Muscle of back (tissue), 11 donors: ENCODE results near the gene GABPB1. TPM values are rescaled to one million over a fixed set of nuclear protein-coding genes. Genes with fewer than 3 reads are reported as not detected.

Source experiments
- DNase-seq, 3 donors: peaks; one replicate each; pipeline versions ENCODE4 v3.0.0 to v3.0.0-alpha.2; 2013
- polyA plus RNA-seq, 10 donors: library from polyadenylated mRNA; unstranded; fragments of 120-200 nt; gene quantifications; one replicate each; pipeline ENCODE4 v1.2.1, GENCODE V29; 2013; ENCODE audit not compliant: insufficient read length in 10 of 10

Gene GABPB1
- polyA plus RNA-seq, 10 donors: 14.3 to 20.1 (median 17.7) TPM

DNA sequence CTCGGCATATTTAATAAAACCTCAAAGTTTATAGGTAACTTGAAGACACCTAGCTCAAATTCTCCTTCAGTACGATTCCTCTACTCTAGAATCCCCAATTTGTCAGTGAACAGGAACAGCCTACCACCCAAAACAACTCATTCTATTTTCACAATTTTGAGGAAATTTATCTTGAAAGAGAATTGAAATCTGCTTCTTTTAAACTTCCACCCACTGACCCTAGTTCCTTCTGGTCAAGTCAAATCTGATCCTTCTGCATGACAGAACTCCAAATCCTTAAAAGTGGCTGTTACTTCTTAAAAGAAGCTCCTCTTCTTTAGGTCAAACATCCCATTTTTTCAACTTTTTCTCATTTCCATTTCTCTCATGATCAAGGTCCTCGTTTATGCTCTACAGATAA lies 4.4 kb downstream of the GABPB1 start:
- DNase-seq: no peak

DNA sequence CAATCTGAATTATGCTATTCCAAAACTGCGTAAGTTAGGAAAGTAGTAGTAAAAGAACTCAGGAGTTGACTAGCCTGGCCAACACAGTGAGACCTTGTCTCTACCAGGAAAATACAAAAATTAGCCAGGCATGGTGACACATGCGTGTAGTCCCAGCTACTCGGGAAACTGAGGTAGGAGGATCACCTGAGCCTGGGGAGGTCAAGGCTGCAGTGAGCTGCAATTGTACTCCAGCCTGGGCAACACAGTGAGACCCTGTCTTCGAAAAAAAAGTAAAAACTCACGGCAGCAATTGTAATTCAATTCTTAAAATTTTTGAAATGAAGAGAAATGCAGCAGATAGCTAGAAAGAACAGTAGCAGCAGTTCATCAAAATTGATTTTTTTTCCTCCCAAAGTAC lies 9.7 kb downstream of the GABPB1 start:
- DNase-seq: no peak

DNA sequence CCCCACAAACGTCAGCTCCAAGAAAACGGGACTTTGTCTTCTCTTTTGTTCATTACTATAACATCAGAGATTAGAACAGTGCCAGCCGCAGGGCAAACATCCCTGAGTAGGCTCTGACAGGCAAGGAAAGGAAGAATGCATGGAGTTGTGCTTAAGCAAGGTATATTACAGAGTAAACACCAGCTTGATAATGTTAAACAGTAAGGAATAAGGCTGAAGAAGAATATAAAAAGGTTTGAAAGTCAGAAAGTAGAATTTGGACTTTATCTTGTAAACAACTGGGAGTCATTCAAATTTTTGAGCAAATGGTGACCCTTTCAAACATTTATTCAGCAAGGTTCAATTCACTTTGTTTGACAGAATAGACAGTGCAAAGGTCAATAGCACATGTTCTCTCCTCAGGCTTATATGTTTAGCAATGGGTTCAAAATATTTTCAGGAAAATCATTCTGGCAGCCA lies 11.0 kb downstream of the GABPB1 start:
- no peak for DNase-seq

DNA sequence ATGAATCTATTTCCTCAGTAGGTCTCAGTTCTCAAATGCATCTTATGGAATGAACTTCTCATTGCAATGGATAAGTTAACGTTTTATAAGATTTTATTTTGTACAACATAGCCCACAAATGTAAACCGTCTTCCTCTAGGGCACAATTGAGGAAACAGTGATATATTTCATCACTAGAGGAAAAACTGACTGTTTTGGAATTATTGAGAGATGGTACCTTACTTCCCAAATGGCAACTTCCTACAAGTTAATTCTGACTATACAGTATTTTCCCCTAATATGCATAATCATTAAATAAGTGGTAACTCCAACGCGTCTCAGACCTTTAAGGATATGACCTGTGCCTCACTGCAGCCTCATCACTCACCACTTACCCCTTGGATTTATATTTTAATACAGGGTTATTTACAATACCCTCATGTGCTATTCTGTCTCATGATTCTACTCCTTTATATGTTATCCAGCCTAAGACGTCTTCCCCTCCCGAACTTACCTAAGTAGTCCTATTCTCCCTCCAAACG lies 13.3 kb downstream of the GABPB1 start:
- no peak for DNase-seq

DNA sequence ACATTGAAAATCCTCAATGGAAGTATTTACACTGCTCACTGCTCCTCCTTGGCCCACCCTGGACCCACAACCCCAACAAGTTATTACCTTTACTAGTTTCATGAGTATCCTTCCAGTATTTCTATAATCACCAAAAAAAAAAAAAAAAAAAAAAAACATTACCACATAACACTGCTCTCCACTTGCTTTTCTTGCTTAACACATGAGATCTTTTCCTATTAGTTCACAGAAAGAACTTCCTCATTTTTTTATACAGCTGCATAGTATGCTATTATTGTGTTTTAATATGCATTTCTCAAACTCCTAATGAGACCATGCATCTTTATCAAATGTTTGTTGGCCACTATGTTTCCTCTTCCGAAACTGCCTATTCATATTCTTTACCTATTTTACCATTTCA lies 14.6 kb downstream of the GABPB1 start:
- DNase-seq: no peak

DNA sequence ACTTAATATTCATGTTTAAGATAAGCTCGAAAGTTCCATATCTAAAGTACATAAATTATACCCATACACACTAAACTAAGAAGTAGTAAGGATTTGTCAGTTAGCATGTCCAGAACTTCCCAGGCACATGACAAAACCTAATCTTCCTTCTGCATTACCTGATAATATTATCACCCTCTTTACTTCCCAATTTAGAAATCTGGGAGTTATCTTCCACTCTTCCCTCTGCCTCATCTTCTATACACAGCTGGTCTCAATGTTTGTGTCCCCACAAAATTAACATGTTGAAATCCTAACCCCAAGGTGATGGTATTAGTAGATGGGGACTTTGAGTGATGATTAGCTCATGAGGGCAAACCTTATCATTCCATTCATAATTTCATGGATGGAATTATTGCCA lies 15.3 kb downstream of the GABPB1 start:
- no peak for DNase-seq

DNA sequence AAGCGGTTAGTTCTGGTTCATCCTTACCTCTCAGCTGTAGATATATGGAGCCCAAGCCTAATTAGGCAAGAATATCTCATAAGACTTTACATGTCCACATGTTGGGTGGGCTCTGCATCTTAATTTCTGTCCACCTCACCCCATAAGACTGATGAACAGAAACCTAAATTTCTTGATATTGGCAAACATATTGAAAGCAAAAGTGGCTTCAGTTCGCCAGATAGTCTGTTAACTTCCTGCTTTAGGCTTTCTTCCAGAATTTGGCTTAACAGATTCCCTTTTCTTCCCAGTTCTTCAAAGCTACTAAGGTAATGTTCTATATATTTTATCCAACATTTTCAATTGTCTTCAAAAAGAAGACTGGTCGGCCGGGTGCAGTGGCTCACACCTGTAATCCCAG lies 19.7 kb downstream of the GABPB1 start:
- no peak for DNase-seq

DNA sequence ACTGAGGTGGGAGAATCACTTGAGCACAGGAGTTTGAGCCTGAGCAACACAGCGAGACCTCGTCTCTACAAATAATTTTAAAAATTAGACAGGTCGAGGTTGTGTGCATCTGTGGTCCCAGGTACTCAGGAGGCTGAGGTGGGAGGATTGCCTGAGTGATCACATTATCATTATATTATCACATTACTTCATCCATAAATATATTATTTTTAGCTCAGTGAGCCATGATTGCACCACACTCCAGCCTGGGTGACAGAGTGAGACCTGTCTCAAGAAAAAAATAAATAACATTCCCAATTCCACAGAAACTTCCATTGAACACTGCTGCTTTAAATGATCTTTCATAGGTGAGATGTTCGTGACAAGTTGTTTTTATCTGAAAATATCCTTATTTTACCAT lies 21.8 kb downstream of the GABPB1 start:
- no peak for DNase-seq

DNA sequence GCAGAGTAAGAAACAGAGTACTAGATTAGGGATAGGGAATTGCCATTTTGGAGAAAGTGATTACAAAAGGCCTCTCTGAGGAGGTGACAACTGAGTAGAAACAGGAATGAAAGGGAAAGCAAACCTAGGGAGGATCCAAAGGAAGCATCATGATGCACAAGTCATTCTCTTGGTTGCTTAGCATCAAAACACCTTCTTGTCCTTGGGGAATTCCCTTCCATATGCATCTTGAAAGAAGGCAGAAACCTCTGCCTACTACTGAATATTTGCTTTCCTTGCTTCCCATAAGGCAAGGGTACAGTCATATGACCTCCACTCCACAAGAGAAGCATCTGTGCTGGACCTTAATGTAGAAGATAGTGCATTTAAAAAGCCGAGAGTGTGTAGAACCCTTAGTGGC lies 24.1 kb downstream of the GABPB1 start:
- DNase-seq: no peak

DNA sequence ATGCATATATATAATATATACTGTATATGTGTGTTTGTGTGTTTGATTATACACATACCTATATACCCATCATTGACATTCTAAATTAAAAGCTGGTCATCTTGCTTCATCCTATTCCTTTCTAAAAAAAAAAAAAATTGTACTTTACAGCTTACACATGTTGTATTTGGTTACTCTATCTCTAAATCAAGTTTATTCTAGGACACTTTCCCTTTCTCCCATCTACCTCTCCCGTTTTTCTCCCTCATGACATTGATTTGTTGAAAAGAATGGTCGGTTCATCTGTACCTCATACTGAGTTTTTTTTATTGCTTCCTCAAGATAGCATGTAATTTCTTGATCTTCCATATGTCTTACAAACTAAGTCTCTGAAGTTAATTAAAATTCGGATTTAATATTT lies 26.9 kb downstream of the GABPB1 start:
- no peak for DNase-seq

DNA sequence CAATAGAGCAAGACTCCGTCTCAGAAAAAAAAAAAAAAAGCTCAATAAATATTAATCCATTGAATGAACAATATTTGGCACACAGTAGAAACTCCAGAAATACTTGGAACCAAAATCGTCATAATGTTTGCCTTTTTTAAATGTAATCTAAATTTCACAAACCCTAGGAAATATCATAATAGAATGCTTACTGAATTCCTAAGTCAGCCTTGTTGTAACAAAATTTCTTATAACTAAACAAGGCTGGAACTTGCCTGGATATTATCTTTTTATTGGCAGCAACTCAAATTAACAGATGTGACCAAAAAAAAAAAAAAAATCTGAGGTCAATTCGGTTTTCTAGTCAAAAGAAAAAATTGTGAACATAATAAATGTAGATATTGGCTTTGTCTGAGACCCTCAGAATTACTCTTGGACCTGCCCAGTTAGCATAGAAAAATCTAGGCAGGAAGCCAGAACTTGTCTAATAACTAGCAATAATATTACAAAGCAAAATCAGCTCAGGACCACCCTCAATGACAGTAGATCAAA lies 33.3 kb downstream of the GABPB1 start:
- DNase-seq: peak in 1 of 3 donors; percentile 30

DNA sequence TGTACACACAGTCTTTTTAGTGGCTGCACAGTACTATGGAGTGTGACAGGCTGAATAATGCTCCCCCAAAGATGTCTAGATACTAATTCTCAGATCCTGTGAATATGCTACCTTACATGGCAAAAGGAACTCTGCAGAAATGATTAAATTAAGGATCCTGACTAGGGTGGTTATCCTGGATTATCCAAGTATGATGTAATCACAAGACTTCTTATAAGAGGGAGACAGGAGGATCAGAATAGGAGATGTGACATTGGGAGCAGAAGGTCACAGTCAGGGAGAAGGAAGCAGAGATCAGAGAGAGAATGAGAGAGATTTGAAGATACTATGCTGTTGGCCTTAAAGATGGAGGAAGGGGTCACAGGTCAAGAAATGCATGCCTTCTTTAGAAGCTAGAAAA lies 34.5 kb downstream of the GABPB1 start:
- no peak for DNase-seq

DNA sequence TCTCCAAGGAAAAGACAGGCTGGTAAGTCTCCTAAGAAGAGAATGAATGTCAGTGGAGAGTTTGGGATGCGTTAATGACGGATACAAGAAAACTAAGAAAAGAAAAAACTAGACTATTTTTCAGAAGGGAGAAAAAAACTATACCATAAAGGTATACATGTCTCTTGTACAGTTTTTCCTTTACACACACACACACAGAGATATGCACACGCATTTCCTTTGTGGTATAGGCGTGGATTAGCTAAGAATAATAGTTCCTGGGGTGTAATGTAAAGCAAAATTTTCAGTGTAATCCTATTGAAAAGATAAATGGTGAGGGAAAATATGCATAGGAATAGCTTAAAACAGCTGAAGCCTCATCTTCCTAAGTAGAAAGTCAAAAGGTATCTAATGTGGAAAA lies 36.3 kb downstream of the GABPB1 start:
- no peak for DNase-seq

DNA sequence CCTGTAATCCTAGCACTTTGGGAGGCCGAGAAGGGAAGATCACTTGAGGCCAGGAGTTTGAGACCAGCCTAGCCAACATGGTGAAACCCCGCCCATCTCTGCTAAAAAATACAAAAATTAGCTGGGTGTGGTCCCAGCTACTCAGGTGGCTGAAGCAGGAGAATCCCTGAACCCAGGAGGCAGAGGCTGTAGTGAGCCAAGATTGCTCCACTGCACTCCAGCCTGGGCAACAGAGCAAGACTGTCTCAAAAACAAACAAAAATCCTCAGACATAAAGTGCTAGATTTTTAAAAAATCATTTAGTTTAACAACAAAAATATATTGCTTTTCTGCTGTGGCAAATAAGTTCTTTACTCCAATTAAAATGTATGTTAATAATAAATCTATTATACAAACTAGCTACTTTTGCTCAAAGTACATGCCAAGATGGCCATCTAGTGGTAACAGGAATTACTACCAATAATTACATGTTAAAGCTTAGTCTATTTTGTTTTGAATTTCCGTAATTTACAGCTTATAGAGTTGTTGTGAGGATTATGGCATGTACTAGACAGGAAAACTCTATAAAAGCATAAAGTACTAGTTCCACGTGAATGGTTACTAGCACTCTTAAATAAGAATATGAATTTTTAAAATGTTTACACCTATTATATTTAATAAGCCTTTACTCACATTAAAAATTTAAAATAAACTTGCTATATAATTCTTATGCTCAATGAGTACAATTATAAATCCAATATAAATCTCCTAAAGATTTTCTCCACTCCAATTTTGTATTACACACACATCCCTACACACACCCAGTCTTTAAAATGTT lies 39.0 kb downstream of the GABPB1 start:
- DNase-seq: peak; percentile 28 to 62 (median 46)

DNA sequence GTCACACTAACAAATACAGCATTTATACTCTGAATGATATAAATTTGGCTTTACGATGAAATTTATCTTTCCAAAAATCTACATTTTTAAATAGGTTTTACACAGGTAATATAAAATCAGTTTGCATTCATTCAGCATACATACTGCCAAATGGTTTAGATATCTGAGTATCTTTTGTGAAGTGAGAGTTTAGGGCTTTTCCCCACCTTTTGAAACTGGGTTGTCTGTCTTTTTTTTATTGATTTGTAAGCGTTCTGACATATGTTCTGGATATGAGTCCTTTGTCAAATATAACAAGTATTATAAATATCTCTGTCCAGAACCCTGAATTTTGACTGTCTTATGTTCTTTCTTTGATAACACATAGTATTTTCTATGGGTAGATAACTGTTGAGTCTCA lies 42.4 kb downstream of the GABPB1 start:
- no peak for DNase-seq

DNA sequence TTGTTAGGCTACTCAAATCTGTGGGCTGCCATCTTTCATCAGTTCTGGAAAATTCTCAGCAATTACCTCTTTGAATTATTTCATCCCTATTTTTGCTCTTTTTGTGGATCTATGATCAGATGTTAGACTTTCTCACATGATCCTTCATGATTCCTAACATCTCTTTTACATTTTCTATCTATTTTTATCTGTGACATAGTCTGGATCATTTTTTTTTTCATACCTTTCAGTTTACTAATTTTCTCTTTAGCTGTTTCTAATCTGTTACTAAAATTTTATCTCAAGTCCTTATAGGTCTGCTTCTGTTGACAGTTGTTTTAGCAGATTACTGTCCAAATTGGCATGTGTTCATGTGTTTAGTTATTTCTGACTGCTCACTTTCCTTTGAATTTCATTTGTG lies 47.2 kb downstream of the GABPB1 start:
- no peak for DNase-seq

DNA sequence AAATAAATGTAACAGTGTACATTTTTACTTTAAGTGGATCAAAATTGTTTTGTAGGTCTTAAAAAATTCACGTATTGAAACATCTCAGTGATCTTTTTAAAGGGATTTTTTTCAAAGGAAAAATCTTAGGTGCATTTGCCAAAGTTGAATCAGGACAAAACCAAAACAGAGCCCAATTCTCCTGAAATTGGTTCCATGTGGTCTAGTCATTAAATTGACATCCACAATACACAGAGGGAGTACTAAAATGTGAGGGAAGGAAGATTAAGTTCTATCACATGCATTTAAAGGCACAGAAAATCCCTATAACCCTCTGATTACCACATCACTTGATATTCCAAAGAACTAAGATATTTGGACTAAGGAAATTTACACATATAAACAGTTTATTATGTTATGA lies 50.2 kb downstream of the GABPB1 start:
- peak; percentile 15 to 56 (median 37) for DNase-seq

DNA sequence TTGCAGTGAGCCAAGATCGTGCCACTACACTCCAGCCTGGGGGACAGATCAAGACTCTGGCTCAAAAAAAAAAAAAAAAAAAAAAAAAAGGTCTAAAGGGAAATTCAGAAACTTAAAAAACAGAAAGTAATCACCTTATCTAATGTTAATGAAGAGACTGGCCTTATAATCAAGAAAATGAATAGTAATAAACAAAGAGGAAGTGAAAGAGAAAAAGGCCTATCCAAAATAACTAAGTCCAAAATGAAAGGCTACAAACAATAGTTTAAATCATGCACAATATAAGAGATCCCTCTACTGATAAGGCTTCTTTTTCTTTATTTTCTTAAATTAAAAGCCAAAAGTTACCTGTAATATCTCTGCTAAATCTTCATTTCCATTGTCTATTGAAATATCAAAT lies 52.4 kb downstream of the GABPB1 start:
- no peak for DNase-seq

DNA sequence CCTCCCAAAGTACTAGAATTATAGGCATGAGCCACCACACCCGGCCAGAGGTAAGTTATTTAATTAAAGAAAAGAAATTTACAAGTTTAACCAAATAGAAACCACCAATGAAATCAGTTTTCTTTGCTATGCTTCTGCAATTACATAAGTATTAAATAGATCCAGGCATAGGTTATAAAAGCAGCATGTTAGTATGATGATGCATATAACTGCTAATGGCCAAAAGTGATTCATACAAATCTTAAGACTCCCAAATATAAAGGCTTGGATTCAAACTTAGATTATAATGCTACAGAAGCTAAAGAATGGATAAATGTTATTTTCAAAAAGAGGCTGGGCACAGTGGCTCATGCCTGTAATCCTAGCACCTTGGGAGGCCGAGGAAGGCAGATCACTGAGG lies 56.7 kb downstream of the GABPB1 start:
- no peak for DNase-seq

DNA sequence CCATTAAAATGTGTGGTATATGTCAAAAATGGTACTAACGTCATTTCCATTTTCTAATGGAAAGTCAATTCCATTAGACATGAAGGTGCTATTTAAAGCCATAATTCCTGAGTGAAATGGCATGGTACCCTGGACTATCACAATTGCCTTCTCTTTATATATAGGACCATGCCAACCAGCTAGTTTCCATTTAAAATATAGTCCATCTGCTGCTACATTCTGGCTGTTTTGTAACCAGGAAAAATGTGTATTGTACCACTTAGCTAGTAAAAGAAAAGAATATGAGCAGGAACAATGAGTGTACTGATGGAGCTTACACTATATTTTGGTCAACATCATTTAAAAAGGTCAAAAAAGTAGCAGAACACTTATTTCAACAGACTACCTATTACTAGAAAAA lies 59.0 kb downstream of the GABPB1 start:
- no peak for DNase-seq

DNA sequence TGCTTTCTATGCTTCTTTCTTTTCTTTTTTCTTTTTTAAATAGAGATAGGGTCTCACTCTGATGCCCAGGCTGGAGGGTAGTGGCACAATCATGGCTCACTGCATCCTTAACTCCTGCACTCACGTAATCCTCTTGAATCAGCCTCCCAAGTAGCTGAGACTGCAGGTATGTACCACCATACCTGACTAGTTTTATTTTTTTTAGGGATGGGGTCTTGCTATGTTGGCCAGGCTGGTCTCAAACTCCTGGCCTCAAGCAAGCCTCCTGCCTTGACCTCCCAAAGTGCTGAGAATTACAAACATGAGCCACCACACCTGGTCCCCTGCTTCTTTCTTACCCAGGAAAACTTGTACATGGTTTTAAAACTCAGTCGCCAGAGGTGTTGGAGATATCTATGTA lies 65.2 kb downstream of the GABPB1 start:
- no peak for DNase-seq

DNA sequence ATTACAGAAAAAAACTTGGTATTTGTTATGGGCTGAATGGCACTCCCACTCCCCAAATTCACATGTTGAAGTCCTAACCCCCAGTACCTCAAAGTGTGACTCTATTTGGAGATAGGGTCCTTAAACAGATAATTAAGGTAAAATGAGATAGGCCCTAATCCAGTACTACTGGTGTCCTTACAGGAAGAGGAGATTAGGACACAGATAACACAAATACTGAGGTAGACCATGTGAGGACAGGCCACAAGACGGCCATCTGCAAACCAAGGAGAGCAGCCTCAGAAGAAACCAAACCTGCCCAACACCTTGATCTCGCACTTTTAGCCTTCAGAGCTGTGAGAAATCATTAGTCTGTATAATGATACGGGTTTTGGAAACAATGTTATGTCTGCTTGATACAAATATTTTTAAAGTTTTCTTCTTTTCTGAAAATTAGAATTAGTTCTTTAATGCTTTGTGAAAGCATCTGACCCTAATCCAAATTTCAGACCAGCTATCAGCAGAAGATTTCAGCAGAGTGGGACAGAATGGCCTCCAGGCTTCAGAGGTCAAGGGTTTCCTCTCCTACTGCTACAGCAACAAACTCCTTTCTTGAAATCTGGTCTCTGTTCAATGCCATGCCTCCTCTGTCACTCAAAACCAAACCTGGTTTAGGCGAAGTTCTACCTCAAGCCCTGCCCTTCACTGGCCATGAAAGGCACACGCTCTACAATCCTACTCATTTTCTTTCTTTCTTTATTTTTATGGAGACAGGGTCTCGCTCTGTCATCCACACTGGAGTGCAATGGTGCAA lies 67.5 kb downstream of the GABPB1 start:
- no peak for DNase-seq

DNA sequence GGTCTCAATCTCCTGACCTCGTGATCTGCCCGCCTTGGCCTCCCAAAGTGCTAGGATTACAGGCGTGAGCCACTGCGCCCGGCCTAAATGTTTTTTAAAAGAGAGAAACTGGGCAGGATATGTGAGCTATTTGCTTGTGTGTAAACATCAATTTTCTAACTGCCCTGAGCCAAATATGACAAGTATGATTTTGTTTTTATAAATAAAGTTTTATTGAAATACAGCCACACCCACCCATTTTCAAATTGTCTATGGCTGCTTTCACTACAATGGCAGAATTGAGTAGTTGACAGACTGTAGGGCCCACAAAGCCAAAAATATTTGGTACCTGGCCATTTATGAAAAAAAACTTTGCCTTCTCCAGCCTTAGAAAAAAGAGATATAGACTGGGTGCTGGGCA lies 73.6 kb downstream of the GABPB1 start:
- DNase-seq: no peak
